GM19397 (cell line): ENCODE results near the gene S1PR5.

Experiments used
- ATAC-seq: cut with Tn5 transposase; IDR thresholded peaks from one replicate; pipeline ENCODE4 v1.9.1; 2021; ENCODE audit warnings: mild to moderate bottlenecking, moderate library complexity; ENCODE audit not compliant: unreplicated experiment

The S1PR5 gene

DNA sequence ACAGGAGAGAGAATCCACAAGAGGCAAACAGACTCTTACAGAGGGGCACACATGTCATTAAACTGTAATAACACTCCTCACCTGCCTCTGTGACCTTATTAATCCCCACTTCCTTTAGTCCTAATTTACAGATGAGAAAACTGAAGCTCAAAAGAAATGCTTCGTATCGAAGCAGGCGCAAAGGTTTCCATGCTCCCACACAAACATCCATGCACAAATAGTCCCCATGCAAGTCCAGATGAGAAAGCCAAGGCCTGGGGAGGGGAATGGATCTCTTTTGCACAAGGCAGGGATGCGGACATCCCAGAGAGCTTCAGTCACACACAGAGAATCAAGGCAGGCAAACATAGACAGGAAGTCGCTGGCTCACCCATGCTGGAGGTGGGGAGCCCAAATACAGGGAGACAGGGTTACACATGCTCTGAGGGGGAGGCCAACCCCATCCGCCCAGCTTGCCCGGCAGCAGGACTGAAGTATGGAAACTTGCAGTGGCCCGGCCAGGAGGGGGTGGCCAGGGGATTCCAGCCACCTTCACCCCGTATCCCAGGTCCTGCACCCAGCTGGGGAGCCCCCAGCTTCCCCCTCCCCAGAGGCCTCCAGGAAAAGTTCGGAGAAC lies 468 bp downstream of the S1PR5 start:
- no peak for ATAC-seq

- ATAC-seq: no peak
These were observed 1.2 kb downstream of the S1PR5 start for GRCh38 chr19:10516064-10516385.

DNA sequence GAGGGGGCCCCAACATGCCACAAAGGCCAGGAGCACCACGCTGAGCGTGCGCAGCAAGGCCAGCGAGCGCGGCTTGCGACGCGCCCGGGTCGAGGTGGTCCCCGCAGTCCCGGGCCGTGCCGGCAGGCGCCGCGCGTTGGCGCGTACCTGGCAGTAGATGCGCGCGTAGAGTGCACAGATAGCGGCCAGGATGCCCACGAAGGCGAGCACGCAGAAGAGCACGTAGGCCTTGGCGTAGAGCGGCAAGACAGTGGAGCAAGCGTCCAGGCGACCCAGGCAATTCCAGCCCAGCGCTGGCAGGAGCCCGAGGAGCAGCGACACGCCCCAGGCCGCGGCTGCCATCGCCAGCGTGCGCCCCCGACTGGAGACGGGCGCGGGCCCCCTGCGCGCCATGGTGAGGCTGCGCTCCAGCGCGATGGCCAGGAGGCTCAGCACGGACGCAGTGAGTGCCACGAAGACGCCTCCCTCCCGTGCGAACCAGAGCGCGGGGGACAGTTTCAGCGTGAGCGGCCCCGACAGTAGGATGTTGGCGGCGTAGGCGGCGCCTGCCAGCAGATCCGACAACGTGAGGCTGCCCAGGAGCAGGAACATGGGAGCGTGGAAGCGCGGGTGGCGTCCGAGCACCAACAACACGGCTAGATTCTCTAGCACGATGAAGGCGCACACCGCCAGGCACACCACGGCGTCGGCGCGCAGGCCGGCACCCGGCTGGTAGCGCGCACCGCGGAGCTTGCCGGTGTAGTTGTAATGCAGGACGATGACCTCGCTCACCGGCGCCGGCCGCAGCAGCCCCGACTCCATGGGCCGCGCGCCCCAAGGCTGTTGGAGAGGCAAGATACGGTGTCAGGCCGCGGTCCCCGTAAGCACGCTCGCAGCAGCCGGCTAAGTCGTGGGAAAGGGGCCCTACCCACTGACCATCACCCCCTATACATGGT lies 2.8 kb downstream of the S1PR5 start:
- no peak for ATAC-seq

- no peak for ATAC-seq
These were observed 4.0 kb downstream of the S1PR5 start for GRCh38 chr19:10513223-10513622.

DNA sequence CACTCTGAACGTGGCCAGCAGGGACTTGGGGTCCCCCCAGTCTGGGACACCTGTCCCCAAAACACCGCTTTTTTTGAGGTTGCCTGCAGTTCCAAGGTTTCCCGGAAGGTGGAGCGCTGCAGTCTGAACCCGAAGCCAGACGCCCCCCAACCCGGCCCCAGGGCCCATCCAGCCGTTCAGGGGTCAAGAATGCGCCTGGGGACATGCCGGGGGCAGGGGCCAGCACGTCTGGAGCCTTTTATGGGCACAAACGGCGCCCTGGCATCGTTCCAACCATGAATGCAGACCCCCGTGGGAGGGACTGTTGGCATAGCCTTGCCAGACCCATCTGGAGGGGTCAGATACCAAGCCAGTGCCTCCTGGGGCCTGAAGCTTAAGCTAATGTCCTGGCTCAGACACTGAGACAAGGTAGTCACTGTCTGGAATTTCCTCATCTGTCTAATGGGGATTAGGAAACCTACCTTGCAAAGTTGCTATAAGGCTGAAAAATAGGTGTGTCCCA lies 6.9 kb downstream of the S1PR5 start:
- ATAC-seq: no peak

DNA sequence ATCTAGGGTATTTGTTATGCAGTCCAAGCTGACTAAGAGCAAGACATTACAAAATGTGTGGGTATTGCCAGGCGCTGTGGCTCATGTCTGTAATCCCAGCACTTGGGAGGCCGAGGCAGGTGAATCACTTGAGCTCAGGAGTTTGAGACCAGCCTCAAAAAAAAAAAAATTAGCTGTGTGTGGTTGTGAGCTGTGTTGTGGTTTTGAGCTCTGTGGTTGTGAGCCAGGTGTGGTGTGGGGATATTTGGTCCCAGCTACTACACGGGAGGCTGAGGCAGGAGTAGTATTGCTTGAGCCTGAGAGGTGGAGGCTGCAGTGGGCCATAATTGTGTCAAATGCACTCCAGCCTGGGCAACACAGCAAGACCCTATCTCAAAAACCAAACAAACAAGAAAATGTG lies 8.5 kb downstream of the S1PR5 start:
- ATAC-seq: no peak

GRCh38 chr19:10508036-10508435 lies 9.2 kb downstream of the S1PR5 start:
- no peak for ATAC-seq

GRCh38 chr19:10505583-10506229 lies 11.5 kb downstream of the S1PR5 start:
- no peak for ATAC-seq

DNA sequence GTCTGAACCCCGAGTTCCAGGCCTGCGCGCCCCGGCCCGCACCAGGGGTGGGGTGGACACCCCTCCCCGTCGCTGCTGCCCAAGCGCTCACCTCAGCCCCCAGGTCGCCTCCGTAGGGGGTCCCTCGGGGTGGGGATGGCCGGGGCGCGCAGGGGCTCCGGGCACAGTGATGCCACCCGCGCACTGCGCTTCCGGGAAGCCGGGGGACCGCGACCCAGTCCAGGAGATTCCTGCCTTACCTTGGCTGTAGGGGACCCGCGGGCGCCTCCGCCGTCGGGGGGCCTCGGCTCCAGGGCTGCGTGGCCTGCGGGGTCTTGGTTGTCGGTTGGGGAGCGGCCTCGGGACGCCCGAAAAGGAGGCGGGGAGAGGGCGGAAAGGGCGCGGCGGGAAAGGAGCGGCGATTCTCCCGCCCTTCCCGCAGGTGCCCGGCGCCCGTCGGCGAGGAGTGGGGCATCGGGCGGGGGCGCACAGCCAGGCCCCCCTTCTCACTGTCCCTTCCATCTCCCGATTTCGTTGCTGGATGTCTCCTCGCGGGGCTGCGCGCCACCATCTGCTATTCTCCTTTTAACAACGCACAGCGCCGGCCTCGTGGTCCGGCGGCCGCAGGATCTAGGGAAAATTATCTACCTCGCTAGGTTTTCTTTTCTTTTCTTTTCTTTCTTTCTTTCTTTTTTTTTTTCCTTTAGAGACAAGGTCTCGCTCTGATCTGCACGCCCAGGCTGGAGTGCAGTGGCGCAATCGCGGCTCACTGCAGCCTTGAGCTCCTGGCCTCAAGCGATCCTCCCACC lies 14.1 kb downstream of the S1PR5 start, which contains the start of gene KEAP1:
Gene KEAP1 (minus strand): TSS at position 355 of the 788 bp plus-strand sequence. CDS start 3,323 bp downstream, outside the sequence.
- ATAC-seq: peak; percentile 37

- ATAC-seq: peak; percentile 86
These were observed 14.7 kb downstream of the S1PR5 start for GRCh38 chr19:10502524-10503001.

- peak; percentile 39 for ATAC-seq
These were observed 15.2 kb downstream of the S1PR5 start for GRCh38 chr19:10501971-10502523.

- ATAC-seq: no peak
These were observed 17.0 kb downstream of the S1PR5 start for GRCh38 chr19:10500247-10500592.

- ATAC-seq: no peak
These were observed 17.5 kb downstream of the S1PR5 start for GRCh38 chr19:10499550-10500246.

DNA sequence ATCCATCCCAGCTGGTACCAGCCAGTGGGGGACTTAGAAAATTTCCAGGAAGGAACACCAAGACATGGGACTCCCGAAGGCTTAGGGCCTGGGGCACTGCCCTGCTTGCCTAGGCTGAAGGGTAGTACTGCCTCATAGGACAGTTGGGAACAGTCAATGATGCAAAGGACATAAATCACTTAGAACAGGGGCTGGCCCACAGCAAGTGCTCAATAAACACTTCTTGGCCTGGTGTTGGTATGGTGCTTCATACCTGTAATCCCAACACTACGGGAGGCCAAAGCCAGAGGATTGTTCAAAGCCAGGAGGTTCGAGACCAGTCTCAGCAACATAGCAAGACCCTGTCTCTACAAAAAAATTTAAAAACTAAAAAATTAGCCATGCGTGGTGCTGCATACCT lies 19.9 kb downstream of the S1PR5 start:
- ATAC-seq: no peak

GRCh38 chr19:10491472-10492047 lies 25.7 kb downstream of the S1PR5 start:
- no peak for ATAC-seq

DNA sequence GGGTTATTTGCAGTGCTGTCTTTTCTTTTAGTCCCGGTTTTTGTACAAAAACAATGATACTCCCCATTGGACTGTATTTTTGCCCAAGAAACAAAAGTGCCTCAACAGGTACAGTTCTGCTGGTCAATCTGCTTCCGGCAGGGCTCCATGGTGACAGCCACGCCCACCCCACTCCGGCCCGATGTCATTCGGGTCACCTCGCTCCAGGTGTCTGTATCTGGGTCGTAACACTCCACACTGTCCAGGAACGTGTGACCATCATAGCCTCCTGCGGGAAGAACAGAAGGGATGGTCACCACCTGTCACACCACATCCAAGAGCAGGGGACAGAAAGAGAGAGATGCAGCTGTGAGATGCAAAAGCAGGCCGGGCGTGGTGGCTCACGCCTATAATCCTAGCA lies 30.7 kb downstream of the S1PR5 start:
- ATAC-seq: no peak

- ATAC-seq: no peak
These were observed 38.3 kb downstream of the S1PR5 start for GRCh38 chr19:10478903-10479384.

GRCh38 chr19:10478476-10478875 lies 38.8 kb downstream of the S1PR5 start:
- no peak for ATAC-seq

- no peak for ATAC-seq
These were observed 42.2 kb downstream of the S1PR5 start for GRCh38 chr19:10474962-10475451.
